Measurements from ENCODE around the gene SH2D1B.
"Not testable (repeated sequence)": the region's sequence is repeated elsewhere in the genome, so short reads cannot be mapped to it uniquely, and the experiment has no call there.

The SH2D1B gene

GRCh38 chr1:162366149-162366548, 45.8 kb downstream of the SH2D1B start:
- H3K9me3 Mint-ChIP-seq = no peaks in the 10 kb centered on the region
- H3K27ac Mint-ChIP-seq = no peak overlapping the region
- no peak overlapping the region for H3K4me3 Mint-ChIP-seq
- no peaks in the 10 kb centered on the region for H3K36me3 Mint-ChIP-seq (ENCODE audit: low read depth)
- no peaks in the 10 kb centered on the region for H3K4me1 Mint-ChIP-seq (ENCODE audit: low read depth)
- peaks cover 4% of the 10 kb centered on the region for H3K27me3 Mint-ChIP-seq

DNA sequence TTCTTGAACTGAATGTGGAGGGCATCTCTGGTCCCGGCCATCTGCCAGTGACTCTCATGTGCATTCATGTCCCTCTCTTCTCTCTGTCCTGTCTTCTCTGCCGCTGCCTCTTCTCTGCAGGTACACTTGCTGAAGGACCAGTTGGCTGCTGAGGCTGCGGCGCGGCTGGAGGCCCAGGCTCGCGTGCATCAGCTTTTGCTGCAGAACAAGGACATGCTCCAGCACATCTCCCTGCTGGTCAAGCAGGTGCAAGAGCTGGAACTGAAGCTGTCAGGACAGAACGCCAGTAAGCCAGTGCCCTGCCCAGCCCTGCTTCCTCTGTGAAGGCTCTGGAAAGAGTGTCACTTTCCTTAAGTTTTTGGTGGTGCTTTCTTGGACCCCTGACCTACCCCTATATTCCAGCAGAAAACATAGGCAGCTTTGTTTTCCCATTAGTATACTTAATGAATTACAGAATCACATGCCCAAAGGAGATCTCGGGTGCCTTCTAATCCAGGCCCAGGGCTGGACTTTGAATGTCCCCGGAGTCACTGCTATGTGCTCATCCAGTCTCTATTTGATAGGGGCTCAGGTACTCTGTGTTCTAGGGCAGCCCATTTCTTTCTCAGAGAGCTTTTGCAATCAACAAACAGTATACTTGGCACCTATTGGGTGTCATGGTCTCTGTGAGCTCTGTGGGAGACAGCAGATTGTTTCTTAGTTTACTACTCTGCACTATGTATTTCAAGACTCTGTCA, 46.5 kb downstream of the SH2D1B start:
- Mint-ChIP-seq H3K27me3 (peaks cover 4% of the 10 kb centered on the region), H3K27ac (no peak overlapping the region), H3K36me3 (ENCODE audit: low read depth) (no peaks in the 10 kb centered on the region), H3K4me1 (ENCODE audit: low read depth) (no peaks in the 10 kb centered on the region), H3K9me3 (no peaks in the 10 kb centered on the region), H3K4me3 (no peak overlapping the region)

DNA sequence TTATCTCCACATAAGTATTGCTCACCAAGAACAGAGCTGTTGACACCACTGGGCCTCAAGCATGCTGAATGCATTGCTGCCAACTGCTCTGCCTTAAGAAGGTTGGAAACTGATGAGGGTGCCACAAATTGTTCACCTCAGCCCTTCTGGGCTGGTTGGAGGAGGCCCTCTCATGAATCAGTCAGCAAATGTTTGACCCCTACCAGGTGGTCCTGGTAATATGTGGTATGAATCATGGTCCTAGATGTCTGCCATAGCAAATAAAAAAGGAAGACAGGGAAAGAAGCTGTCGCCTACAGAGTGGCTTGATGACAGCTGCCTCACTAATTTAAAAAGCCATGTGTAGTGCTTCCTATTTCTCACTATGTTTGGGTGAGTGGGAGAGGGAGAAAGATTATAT, 47.4 kb downstream of the SH2D1B start:
- Mint-ChIP-seq H3K36me3 (ENCODE audit: low read depth) (no peaks in the 10 kb centered on the region), H3K4me1 (ENCODE audit: low read depth) (no peaks in the 10 kb centered on the region), H3K27me3 (peaks cover 4% of the 10 kb centered on the region), H3K9me3 (no peaks in the 10 kb centered on the region), H3K27ac (no peak overlapping the region), H3K4me3 (no peak overlapping the region)

DNA sequence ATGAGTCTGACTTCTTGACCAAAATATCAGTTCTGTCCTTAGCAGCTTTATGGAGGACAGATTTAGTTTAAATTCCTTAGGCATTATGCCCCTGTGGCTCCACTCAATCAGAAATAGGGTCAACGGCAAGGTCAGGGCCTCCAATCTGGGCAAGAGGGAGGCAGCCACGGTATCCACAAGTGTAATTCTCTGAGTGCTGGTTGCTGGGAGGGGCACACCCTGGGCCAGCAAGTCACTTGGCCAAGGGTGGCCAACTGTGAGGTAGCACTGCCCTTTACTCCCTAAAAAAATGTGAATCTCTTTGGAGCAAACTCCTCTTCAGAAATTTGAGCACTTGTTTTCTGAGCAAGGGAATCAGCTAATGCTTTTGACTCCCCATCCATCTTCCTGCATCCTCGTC, 48.1 kb downstream of the SH2D1B start:
- Mint-ChIP-seq H3K36me3 (ENCODE audit: low read depth) (no peaks in the 10 kb centered on the region), H3K27ac (no peak overlapping the region), H3K27me3 (peaks cover 4% of the 10 kb centered on the region), H3K9me3 (no peaks in the 10 kb centered on the region), H3K4me1 (ENCODE audit: low read depth) (no peaks in the 10 kb centered on the region), H3K4me3 (no peak overlapping the region)

- no peak overlapping the region for H3K27ac Mint-ChIP-seq
- H3K27me3 Mint-ChIP-seq = peaks cover 4% of the 10 kb centered on the region
- H3K4me3 Mint-ChIP-seq = no peak overlapping the region
- no peaks in the 10 kb centered on the region for H3K36me3 Mint-ChIP-seq (ENCODE audit: low read depth)
- no peaks in the 10 kb centered on the region for H3K4me1 Mint-ChIP-seq (ENCODE audit: low read depth)
- no peaks in the 10 kb centered on the region for H3K9me3 Mint-ChIP-seq
These were observed 50.6 kb downstream of the SH2D1B start for GRCh38 chr1:162361349-162361748.

DNA sequence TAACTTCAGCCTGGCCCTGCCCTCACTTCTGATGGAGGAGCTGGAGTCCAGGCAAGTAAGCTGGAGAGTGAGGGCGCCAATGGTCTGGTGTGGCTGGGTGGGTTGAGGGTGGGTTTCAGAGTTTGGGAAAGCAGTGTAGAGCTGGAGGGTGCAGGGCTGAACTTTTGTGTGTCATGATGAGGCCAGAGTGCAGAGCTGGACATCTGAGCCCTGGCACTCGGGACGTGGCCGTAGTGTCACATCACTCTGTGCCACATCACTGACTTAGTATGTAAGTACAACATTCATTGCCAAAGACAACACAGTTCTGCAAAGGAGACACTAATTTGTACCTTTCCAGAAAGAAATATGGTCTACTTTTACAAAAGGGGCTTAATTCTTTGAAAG, 51.1 kb downstream of the SH2D1B start:
- H3K27ac Mint-ChIP-seq = no peak overlapping the region
- H3K9me3 Mint-ChIP-seq = no peaks in the 10 kb centered on the region
- no peak overlapping the region for H3K4me3 Mint-ChIP-seq
- H3K36me3 Mint-ChIP-seq (ENCODE audit: low read depth) = no peaks in the 10 kb centered on the region
- no peaks in the 10 kb centered on the region for H3K4me1 Mint-ChIP-seq (ENCODE audit: low read depth)
- H3K27me3 Mint-ChIP-seq = peaks cover 4% of the 10 kb centered on the region

DNA sequence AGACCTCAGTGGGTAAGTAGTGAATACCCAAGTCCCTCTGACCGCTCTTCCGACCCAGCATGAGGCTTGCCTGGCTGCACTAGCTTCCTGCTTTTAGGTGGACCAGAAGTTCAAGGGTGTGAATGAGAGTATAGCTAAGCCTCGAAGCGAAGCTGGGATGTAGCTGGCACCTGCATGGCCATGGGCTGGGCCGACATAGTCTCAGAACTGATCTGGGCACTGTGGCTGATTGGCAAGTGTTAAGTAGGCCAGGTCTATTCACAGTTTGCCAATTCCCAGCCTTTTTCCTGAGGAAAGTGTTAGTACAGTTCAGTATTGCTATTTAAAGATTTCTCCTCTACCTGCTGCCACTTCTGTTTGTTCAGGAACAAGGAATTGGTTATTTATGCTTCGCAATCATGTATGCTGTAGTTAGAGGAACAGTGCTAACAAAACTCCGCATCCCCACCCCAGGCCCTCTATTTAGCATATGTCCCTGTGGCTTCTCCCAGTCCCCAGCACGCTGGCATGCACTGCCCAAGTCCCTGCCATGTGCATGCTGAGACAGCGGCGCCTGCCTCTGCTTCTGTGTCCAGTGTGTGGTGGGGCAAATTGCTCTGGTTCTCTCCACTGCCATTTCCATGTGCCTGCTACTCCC, 51.6 kb downstream of the SH2D1B start:
- no peaks in the 10 kb centered on the region for H3K9me3 Mint-ChIP-seq

DNA sequence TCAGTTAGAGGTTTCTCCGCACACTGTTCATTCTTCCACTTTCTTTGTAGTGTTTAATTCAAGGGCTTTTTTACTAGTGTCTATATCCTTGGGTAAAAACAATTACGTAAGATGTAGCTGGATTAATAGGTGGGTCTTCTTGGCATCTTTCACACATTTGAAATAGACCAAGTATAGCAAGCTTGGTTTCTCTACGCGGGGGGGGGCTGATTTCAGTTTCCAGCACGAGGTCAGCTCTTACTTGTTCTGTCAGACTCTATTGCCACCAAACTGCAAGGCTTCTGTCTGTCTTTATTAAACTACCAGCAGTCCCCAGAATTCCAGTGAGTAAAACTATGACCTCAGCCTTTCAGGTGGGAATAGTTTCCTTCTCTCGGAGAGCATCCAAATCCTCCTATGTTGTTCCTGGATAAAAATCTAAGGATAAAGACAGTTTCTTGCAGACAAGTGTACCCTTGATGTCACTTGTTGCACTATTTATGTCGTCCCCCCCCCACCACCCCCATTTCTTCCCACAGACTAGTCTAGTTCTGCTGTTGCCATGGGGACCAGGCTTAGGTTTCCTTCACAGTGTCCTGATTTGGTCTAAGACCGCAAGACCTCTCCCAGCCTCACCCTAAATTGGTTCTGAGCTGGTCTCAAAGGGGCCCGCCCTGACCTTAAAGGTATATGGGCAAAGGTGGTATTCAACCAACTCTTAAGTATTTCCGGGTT, 52.3 kb downstream of the SH2D1B start:
- no peaks in the 10 kb centered on the region for H3K4me1 Mint-ChIP-seq (ENCODE audit: low read depth)
- no peak overlapping the region for H3K27ac Mint-ChIP-seq
- H3K4me3 Mint-ChIP-seq = no peak overlapping the region
- no peaks in the 10 kb centered on the region for H3K9me3 Mint-ChIP-seq
- H3K27me3 Mint-ChIP-seq = peaks cover 4% of the 10 kb centered on the region
- H3K36me3 Mint-ChIP-seq (ENCODE audit: low read depth) = no peaks in the 10 kb centered on the region

More for the DNA sequence above, 51.6 kb downstream of the SH2D1B start:
- Mint-ChIP-seq H3K4me1 (ENCODE audit: low read depth) (no peaks in the 10 kb centered on the region), H3K27ac (no peak overlapping the region), H3K36me3 (ENCODE audit: low read depth) (no peaks in the 10 kb centered on the region), H3K27me3 (peaks cover 4% of the 10 kb centered on the region), H3K4me3 (no peak overlapping the region)

DNA sequence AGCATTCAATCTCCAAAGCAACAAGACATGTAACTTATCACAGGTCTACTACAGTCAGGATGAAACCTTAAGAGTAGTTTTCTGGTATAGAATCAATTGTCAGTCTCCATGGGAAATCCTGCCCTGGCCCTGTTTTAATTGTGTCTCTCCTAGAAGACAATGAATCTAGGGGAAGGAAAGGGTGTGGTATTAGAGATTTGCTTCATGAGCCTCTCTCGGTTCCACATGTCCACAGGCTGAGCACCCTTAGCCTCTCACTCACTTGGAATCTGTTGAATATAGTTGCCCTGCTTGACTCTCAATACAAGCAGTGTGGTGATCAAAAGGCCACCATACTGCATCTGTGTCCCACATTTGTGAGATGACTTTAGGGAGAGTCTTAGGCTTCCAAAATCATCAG, 53.0 kb downstream of the SH2D1B start:
- no peak overlapping the region for H3K4me3 Mint-ChIP-seq
- H3K27me3 Mint-ChIP-seq = peaks cover 4% of the 10 kb centered on the region
- H3K36me3 Mint-ChIP-seq (ENCODE audit: low read depth) = no peaks in the 10 kb centered on the region
- no peaks in the 10 kb centered on the region for H3K4me1 Mint-ChIP-seq (ENCODE audit: low read depth)
- H3K27ac Mint-ChIP-seq = no peak overlapping the region
- no peaks in the 10 kb centered on the region for H3K9me3 Mint-ChIP-seq

DNA sequence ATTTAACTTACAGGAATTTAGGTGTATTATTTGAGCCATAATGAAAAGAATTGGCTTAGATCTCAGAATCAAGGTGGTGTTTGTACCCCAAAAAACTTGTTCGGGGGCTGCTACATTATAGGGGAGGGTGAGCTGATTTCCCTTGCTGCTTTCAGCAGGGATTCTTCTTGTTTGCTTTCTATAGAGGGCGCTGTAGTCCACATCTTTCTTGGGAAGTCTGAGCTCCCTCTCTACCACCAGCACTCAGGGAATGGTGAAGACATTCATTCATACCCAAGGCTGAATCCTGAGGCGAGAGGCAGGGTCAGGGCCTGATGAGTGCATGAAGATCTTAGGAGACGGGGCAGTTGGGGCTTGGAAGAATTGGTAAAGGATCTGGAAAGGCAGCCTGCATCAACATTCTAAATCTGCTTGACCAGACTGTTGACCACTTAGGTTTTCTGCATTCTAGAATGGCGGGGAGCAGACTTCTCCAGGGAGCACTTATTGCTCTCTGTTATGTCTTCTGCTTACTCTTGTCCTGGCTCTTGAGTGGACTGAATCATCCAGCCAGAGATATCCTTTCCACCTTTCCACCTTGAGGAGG, 54.2 kb downstream of the SH2D1B start:
- no peaks in the 10 kb centered on the region for H3K9me3 Mint-ChIP-seq
- no peak overlapping the region for H3K4me3 Mint-ChIP-seq
- no peaks in the 10 kb centered on the region for H3K4me1 Mint-ChIP-seq (ENCODE audit: low read depth)
- H3K36me3 Mint-ChIP-seq (ENCODE audit: low read depth) = no peaks in the 10 kb centered on the region
- no peak overlapping the region for H3K27ac Mint-ChIP-seq
- no peaks in the 10 kb centered on the region for H3K27me3 Mint-ChIP-seq

GRCh38 chr1:162353702-162354101, 58.2 kb downstream of the SH2D1B start:
- no peaks in the 10 kb centered on the region for H3K36me3 Mint-ChIP-seq (ENCODE audit: low read depth)
- no peaks in the 10 kb centered on the region for H3K4me1 Mint-ChIP-seq (ENCODE audit: low read depth)
- no peaks in the 10 kb centered on the region for H3K9me3 Mint-ChIP-seq
- peaks cover 4% of the 10 kb centered on the region for H3K27me3 Mint-ChIP-seq
- no peak overlapping the region for H3K4me3 Mint-ChIP-seq
- peak overlapping the region; percentile 27 for H3K27ac Mint-ChIP-seq

- H3K27ac Mint-ChIP-seq = no peak overlapping the region
These were observed 58.9 kb downstream of the SH2D1B start for GRCh38 chr1:162353078-162353477.

GRCh38 chr1:162351874-162352273, 60.1 kb downstream of the SH2D1B start:
- H3K4me1 Mint-ChIP-seq (ENCODE audit: low read depth); H3K27ac Mint-ChIP-seq; H3K9me3 Mint-ChIP-seq; H3K4me3 Mint-ChIP-seq; H3K36me3 Mint-ChIP-seq (ENCODE audit: low read depth); H3K27me3 Mint-ChIP-seq: not testable (repeated sequence)

More at GRCh38 chr1:162353078-162353477, 58.9 kb downstream of the SH2D1B start:
- H3K9me3 Mint-ChIP-seq = no peaks in the 10 kb centered on the region
- H3K27me3 Mint-ChIP-seq = peaks cover 4% of the 10 kb centered on the region
- no peaks in the 10 kb centered on the region for H3K36me3 Mint-ChIP-seq (ENCODE audit: low read depth)
- no peak overlapping the region for H3K4me3 Mint-ChIP-seq
- no peaks in the 10 kb centered on the region for H3K4me1 Mint-ChIP-seq (ENCODE audit: low read depth)

GRCh38 chr1:162351246-162351842, 60.6 kb downstream of the SH2D1B start:
- Mint-ChIP-seq H3K4me3 (no peak overlapping the region), H3K27me3 (peaks cover 4% of the 10 kb centered on the region), H3K27ac (no peak overlapping the region), H3K4me1 (ENCODE audit: low read depth) (no peaks in the 10 kb centered on the region), H3K9me3 (no peaks in the 10 kb centered on the region), H3K36me3 (ENCODE audit: low read depth) (no peaks in the 10 kb centered on the region)

Data from stimulated activated naive CD8-positive, alpha-beta T cell treated with anti-CD3 and anti-CD28 coated beads, Interleukin-15, Interleukin-2, amounts not matched to agents 100 ng/mL and 50 ng/mL, for 24 hours (primary cell).